ENCODE measurements around the gene CYP2A7.
"Not testable (repeated sequence)": the region's sequence is repeated elsewhere in the genome, so short reads cannot be mapped to it uniquely, and the experiment has no call there.

The CYP2A7 gene

DNA sequence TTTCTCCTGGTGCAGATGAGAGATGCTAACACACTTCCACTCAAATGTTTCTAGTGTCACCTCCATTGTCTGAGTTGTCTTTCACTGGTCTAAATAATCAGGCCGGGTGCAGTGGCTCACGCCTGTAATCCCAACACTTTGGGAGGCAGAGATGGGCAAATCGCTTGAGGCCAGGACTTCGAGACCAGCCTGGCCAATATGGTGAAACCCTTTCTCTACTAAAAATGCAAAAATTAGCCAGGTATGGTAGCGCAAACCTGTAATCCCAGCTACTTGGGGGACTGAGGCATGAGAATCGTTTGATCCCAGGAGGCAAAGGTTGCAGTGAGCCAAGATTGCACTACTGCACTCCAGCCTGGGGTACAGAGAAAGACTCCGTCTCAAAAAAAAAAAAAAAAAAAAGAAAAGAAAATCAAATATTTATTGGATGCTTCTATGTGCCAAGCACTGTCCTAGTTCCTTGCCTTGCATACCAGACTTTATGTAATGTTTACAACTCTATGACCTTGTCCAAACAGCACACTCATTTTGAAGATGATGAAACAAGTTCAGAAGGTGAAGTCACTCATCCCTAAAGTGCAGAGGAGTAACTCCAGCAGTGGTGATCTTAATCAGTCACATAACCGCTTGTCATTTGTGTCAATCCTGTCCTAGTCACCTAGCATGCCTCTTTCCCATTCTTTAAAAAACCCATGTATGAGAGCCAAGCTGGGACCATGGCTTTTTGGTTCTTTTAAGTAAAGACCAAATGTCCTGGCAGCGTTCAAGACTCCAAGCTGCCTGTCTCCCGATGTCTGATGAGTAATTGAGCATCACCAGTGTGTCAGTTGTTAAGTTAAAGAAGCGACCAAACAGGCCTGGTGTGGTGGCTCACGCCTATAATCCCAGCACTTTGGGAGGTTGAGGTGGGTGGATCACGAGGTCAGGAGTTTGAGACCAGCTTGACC lies 15.1 kb upstream of the CYP2A7 start:
- DNase-seq (ENCODE audit: low read depth) = not testable (repeated sequence)

DNA sequence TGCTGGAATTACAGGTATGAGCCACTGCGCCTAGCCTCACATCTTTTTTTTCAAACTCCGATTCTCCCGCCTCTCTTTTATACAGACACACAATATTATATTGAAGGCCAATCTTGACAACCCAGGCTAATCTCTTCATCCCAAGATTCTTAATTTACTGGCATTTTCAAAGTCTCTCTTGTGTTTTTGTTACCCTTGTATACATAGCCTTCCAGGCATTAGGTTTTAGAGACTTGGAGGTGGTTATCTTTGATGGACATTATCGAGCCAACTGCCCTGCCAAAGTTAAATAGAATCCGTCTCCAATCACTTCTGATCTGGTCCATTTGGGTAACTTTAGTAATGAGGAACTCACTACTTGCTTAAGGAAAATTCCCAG lies 14.4 kb upstream of the CYP2A7 start:
- no peak for DNase-seq (ENCODE audit: low read depth)

DNA sequence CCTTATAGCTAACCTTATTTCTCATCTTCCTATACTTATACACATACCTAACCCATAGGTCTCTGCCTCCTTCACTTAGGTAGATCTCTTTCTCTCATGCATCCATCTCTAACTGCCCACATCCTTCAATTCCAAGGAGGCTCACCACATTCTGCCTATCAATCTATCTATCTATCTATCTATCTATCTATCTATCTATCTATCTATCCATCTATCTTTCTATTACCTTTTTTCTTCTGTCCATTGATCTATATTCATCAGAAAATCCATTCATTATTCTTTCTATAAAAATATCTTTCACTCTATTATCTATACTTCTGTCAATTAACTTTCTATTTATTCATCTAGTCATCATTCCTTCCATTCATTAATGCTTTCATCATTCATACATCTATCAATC lies 11.1 kb upstream of the CYP2A7 start:
- no peak for DNase-seq (ENCODE audit: low read depth)

DNA sequence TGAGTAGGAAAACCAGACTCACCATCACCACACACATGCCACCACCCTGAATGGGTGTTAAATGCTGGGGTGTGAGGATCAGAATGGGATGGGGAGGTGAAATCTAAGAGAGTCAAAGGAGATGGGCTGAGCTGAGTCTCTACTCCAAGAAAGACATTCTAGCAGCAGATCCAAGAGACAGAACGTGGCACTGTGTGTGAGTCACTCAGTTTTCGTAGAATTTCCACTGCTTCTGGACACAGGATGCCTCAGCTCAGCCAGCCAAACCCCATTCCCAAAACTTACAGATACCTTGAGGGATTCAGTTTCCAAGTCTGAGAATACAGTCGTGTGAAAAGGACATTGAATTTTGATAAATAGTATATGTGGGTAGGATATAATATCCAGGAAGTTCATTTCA lies 7.3 kb upstream of the CYP2A7 start:
- DNase-seq (ENCODE audit: low read depth) = no peak

DNA sequence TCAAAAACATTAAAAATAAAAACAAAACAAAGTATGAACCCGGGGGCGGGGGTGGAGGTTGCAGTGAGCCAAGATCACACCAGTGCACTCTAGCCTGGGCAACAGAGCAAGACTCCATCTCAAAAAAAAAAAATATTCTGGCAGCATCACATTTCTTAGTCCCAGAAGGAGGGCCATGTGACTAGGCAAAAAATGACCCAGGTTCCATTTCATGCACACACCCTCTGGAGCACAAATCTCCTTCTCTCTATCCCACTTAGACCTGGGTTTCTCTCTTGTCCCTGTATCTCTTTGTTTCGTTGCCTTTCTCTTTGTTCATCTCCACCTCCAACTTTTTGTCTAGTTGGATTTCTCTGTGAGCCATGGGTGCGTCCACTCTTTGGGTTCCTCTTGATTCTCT lies 6.2 kb upstream of the CYP2A7 start:
- no peak for DNase-seq (ENCODE audit: low read depth)

DNA sequence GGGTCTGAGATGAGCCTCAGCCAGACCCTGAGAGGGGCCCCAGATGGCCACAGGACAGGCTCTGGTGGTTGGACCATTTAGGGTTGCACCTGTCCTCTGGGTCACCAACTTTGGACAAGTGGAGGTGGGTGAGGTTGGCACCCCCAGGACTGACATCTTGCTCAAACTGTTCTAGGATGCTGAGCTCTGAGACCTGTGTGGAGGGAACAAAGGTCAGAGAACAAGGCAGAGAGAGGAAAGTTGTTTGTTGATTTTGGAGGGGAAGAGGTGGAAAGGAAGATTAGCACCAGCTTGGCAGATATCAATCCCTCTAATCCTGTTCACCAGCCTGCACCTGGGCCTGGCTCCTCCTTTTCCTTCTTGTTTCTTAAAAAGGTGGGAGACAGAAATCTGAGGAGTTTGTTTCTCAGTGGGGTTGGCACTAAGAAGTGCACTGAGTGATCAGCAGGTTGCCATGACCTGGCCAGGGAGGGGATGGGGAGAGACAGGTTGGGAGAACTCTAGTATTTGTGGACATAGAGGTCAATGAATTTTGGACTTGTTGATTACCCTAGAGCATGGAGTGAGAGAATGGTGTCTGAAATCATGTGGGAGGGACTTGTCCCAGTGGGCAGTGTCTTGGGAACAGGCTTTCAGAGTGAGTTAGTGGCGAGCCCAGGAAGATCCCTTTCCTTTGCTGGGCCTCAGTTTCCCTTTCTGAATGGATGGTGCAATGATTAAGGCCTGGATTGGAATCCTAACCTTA lies 2.3 kb upstream of the CYP2A7 start:
- not testable (repeated sequence) for DNase-seq (ENCODE audit: low read depth)

DNA sequence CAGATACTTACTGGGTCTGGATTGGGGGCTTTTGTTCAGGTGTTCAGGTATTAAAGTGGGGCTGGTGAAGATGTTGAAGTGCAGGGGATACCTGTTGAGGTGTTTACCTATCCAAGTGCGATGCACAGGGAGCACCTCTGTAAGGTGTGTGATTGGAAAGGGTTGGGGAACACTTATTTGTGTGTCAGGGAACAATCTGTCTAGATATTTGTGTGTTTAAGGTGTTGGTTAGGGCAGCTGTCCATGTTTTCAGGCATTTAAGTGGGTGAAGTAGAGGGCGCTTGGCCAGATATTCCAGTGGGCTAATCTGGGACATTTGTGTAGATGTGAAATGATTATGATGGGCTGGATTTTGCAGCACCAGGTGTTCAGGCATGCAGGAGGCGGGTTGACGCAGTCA lies 2.7 kb downstream of the CYP2A7 start:
- not testable (repeated sequence) for DNase-seq (ENCODE audit: low read depth)

DNA sequence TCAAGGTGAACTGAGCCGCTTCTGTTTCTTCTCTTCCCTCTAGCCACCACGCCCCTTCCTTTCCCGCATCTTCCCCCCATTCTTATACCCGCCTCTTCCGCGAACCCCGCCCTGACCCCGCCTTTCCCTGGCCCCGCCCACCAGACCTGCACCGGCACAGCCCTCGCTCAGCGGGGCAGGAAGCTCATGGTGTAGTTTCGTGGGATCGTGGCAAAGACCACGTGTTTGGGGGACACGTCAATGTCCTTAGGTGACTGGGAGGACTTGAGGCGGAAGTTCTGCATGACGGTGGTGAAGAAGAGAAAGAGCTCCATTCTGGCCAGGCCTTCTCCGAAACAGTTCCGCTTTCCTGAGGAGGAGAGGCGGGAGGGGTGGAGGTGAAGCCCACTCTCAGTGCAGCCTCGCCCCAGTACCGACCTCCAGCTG lies 6.5 kb downstream of the CYP2A7 start:
- DNase-seq (ENCODE audit: low read depth) = not testable (repeated sequence)

DNA sequence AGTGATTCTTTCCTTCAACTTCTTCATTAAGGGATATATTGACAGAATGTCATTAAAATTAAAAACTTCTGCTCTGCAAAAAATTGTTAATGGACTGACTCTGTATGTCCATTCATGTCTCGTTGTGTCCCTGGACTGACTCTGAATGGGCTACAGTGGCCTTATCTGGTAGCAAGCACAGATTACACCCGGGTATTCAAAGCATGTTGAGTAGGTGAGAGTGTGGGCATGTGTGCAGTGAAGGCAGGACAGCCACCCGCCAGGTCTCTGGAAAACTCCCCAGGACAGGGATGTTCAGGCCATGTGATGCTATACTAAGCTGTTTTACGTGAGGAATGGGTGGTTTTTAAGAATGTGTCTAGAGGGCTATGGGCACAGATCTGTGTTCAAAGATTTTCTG lies 7.2 kb downstream of the CYP2A7 start:
- not testable (repeated sequence) for DNase-seq (ENCODE audit: low read depth)

DNA sequence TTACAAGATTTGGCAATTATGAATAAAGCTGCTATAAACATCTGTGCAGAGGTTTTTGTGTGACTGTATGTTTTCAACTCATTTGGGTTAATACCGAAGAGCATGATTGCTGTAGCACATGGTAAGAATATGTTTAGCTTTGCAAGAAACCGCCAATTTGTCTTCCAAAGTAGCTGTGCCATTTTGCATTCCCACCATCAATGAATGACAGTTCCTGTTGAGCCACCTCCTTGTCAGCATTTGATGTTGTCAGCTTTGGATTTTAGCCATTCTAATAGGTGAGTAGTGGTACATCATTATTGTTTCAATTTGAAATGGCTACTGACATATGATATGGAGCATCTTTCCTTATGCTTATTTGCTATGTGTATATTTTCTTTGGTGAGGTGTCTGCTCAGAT lies 8.2 kb downstream of the CYP2A7 start:
- DNase-seq (ENCODE audit: low read depth) = not testable (repeated sequence)

DNA sequence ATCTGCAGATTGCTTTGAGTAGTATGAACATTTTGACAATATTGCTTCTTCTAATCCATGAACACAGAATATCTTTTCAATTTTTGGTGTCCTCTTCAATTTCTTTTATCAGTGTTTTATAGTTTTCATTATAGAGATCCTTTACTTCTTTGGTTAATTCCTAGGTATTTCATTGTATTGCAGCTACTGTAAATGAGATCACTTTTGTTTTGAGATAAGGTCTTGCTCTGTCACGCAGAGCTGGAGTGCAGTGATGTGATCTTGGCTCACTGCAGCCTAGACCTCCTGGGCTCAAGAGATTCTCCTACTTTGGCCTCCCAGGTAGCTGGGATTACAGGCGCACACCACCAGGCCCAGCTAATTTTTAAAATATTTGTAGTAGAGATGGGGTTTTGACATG lies 9.8 kb downstream of the CYP2A7 start:
- DNase-seq (ENCODE audit: low read depth) = no peak

DNA sequence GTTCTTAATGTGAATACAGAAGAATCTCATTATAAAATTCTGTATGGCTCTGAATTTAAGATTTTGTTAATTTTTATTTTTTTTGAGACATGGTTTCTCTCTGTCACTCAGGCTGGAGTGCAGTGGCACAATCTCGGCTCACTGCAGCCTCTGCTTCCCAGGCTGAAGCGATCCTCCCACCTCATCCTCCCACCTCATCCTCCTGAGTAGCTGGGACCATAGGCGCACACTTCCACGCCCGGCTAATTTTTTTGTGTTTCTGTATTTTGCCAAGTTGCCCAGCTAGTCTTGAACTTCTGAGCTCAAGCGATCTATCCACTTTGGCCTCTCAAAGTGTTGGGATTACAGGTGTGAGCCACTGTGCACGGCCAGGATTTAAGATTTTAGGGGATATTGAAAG lies 14.3 kb downstream of the CYP2A7 start:
- no peak for DNase-seq (ENCODE audit: low read depth)

DNA sequence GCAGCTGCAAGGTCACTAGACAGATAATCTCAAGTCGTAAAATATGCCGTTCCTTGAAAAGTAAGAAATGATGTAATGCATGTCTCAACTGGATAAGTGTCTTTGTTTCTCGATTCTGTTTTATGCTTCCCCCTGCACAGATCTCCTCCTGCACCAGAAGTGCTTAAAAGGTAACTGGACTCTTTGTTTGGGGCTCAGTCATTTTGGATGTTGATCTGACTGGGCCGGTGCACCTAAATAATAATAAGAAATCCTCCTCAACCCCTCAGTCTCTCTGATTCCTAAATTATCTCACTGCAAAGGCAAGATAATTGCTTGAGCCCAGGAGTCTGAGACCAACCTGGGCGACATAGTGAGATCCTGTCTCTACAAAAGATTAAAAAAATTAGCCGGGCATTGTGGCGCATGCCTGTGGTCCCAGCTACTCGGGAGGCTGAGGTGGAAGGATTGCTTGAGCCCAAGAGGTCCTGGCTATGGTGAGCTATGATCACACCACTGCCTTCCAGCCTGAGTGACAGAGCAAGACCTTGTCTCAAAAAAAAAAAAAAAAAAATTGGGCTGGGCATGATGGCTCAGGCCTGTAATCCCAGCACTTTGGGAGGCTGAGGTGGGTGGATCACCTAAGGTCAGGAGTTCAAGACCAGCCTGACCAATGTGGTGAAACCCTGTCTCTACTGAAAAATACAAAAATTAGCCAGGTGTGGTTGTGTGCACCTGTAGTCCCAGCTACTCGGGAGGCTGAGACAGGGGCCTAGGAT lies 17.1 kb downstream of the CYP2A7 start:
- DNase-seq (ENCODE audit: low read depth) = not testable (repeated sequence)

DNA sequence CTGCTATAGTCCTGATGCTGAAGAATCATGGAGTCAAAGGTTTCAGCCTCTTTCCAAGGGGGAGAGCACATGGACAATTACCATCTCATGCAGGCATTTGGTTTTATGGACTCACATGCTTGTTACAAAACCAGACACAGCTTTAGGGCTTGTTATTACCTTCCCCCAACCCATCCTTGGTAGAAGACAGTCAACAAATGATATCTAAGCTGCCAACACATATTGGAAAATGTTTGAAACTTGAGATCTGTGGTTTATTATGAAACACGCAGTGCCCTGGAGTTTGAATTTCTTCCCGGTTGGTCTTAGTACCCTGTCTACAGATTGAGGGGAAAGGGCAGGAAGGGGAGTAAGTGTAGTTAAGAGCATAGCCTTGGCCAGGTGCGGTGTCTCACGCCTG lies 19.2 kb downstream of the CYP2A7 start:
- no peak for DNase-seq (ENCODE audit: low read depth)

DNA sequence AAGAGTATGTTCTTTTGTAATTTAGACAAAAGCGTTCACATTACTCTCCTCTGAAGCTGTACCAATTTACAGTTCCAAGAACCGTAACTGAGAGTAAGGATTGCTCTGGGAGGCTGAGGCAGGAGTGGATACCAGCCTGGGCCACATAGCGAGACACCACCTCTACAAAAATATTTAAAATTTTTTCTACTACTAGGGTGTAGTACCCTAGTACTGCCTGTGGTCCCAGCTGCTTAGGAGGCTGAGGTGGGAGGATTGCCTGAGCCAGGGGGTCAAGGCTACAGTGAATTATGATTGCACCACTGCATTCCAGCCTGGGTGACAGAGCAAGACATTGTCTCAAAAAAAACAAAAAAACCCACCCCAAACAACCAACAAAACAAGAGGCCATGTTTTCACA lies 19.7 kb downstream of the CYP2A7 start:
- DNase-seq (ENCODE audit: low read depth) = no peak

DNA sequence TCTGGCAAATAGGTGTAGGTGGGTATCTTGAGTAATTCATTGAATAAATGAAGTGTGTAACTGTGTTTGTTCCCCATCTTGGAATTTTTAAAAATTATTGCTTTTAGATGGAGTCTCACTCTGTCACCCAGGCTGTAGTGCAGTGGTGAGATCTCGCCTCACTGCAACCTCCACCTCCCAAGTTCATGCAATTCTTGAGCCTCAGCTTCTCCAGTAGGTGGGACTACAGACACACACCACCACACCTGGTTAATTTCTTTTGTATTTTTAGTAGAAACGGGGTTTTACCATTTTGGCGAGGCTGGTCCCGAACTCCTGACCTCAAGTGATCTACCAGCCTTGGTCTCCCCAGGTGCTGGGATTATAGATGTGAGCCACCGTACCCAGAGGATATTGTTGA lies 23.9 kb downstream of the CYP2A7 start:
- DNase-seq (ENCODE audit: low read depth) = no peak

DNA sequence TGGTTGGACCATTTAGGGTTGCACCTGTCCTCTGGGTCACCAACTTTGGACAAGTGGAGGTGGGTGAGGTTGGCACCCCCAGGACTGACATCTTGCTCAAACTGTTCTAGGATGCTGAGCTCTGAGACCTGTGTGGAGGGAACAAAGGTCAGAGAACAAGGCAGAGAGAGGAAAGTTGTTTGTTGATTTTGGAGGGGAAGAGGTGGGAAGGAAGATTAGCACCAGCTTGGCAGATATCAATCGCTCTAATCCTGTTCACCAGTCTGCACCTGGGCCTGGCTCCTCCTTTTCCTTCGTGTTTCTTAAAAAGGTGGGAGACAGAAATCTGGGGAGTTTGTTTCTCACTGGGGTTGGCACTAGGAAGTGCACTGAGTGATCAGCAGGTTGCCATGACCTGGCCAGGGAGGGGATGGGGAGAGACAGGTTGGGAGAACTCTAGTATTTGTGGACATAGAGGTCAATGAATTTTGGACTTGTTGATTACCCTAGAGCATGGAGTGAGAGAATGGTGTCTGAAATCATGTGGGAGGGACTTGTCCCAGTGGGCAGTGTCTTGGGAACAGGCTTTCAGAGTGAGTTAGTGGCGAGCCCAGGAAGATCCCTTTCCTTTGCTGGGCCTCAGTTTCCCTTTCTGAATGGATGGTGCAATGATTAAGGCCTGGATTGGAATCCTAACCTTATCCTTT lies 29.4 kb downstream of the CYP2A7 start:
- DNase-seq (ENCODE audit: low read depth) = not testable (repeated sequence)

DNA sequence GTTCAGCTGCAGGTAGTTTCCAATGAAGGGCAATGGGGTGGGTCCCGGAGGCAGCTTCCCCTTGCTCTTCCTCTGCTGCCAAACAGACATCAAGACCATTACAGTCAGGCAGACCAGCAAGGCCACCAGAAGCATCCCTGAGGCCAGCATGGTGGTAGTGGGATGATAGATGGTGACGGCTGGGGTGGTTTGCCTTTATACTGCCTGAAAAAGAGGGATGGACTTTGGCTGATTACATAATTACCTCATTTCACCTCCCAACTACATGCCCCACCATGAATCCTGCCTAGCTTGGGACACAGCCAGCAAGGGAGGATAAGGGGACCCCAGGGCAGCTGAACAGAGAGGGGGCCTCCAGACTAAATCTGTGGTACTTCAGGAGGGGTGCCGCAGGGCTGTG lies 31.8 kb downstream of the CYP2A7 start, which contains the start of gene CYP2A6:
TSS of gene CYP2A6 (minus strand) at position 171 of the 400 bp plus-strand sequence. CDS start at position 150, 21 bp downstream.
- not testable (repeated sequence) for DNase-seq (ENCODE audit: low read depth)

DNA sequence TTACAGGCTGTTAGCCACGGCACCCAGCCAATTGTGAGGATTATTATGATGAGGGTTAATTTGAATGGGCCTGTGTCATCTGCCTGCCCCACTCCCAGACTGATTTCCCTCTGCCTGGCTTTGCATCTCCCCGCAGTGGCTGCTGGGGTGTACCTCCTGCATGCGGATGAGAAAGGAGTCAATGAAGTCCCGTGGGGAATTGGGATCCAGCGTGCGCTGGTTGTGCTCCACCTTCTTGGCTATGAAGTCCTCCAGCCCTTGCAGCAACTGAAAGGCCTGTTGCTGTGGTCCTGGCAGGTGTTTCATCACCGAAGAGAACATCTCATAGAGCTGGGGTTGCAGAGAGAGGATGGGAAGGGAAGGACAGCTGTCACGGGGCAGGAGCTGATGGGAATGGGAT lies 35.3 kb downstream of the CYP2A7 start:
- not testable (repeated sequence) for DNase-seq (ENCODE audit: low read depth)

DNA sequence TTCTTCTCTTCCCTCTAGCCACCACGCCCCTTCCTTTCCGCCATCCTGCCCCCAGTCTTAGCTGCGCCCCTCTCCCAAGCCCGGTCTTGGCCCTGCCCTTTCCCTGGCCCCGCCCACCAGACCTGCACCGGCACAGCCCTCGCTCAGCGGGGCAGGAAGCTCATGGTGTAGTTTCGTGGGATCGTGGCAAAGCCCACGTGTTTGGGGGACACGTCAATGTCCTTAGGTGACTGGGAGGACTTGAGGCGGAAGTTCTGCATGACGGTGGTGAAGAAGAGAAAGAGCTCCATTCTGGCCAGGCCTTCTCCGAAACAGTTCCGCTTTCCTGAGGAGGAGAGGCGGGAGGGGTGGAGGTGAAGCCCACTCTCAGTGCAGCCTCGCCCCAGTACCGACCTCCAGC lies 38.4 kb downstream of the CYP2A7 start:
- not testable (repeated sequence) for DNase-seq (ENCODE audit: low read depth)

DNA sequence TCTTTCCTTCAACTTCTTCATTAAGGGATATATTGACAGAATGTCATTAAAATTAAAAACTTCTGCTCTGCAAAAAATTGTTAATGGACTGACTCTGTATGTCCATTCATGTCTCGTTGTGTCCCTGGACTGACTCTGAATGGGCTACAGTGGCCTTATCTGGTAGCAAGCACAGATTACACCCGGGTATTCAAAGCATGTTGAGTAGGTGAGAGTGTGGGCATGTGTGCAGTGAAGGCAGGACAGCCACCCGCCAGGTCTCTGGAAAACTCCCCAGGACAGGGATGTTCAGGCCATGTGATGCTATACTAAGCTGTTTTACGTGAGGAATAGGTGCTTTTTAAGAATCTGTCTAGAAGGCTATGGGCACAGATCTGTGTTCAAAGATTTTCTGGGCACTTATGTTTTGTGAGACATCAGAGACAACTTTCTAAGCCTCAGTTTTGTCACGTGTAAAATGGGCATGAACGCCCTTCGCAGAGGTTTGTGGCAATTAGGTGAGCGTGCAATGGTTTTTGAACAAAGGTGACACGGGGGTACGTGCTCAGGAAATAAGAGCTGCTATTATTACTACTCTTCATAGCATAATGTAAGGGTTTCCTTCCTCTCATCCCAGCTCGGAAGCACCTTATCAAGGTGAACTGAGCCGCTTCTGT lies 38.9 kb downstream of the CYP2A7 start:
- DNase-seq (ENCODE audit: low read depth) = not testable (repeated sequence)

Data from non-pigmented ciliary epithelial cell (primary cell).